ENCODE data around the gene CFAP70. TPM values are rescaled to one million over a fixed set of nuclear protein-coding genes. Genes with fewer than 3 reads are reported as not detected.

CFAP70 gene
- total RNA-seq, 1 experiment from 2014 or later: 2.9 TPM

- Histone ChIP-seq H3K36me3 (ENCODE audit: control insufficient read depth in 1 of 2, insufficient read depth in 2 of 2, low read length in 2 of 2) (peaks cover 24 to 41% of the 10 kb centered on the region in 2 experiments), H3K4me2 (ENCODE audit: low read length) (peak overlapping the region; percentile 84), H2AFZ (ENCODE audit: low read depth, low read length, poor library complexity, severe bottlenecking) (no peak overlapping the region), H3K9ac (ENCODE audit: low read length) (peak overlapping the region; percentile 85), H3K9me3 (ENCODE audit: control insufficient read depth in 1 of 2, insufficient read depth in 1 of 2, low read depth in 1 of 2, low read length in 2 of 2) (no peaks in the 10 kb centered on the region), H3K4me1 (ENCODE audit: control insufficient read depth in 1 of 2, insufficient read depth in 2 of 2, low read length in 2 of 2) (peaks cover 19 to 40% of the 10 kb centered on the region in 2 experiments), H3K9me2 (ENCODE audit: insufficient read depth) (no peaks in the 10 kb centered on the region), H4K20me1 (ENCODE audit: insufficient read depth) (peaks cover 3% of the 10 kb centered on the region; the same call in 1 of the 2 replicates), H3K4me3 (replicated peaks in 1 of 2; ENCODE audit: low read depth in 1 of 2, low read length in 2 of 2) (peak overlapping the region in 1 of 2 experiments; percentile 67; a peak in 3 of 4 replicates), H3K79me2 (ENCODE audit: insufficient read depth, low read length) (peaks cover 87% of the 10 kb centered on the region), H3K27me3 (ENCODE audit: insufficient read depth, low read length) (no peaks in the 10 kb centered on the region), H3K27ac (ENCODE audit: low read depth, low read length) (peak overlapping the region; percentile 92)
- POLR2A ChIA-PET: interaction anchor here (2.0 to 2.6 kb wide), 3 partner anchors 15 to 247 kb away, joined by 5 to 14 read pairs (median 12); partner anchors contain the start of gene PPP3CB
- TF ChIP-seq ZNF274 (IDR thresholded peaks at IDR 0.05; ENCODE audit: low read depth, low read length) (no peak), ZBTB33 (IDR thresholded peaks at IDR 0.05; ENCODE audit: extremely low read depth, insufficient replicate concordance, low read length) (no peak), ELF1 (IDR thresholded peaks at IDR 0.05; ENCODE audit: borderline replicate concordance, low read depth) (no peak), RAD21 (IDR thresholded peaks at IDR 0.05; ENCODE audit: low read depth) (no peak), TCF7L2 (IDR thresholded peaks at IDR 0.05; ENCODE audit: borderline replicate concordance, extremely low read depth, insufficient read depth, insufficient read length) (no peak), MAX (IDR thresholded peaks at IDR 0.05) (no peak), ATF3 (IDR thresholded peaks at IDR 0.05) (no peak), ZFX (IDR thresholded peaks at IDR 0.05) (no peak), SRF (IDR thresholded peaks at IDR 0.05; ENCODE audit: low read depth) (no peak), POLR2AphosphoS5 (IDR thresholded peaks at IDR 0.05; ENCODE audit: low read depth, low read length) (no peak), CBX3 (IDR thresholded peaks at IDR 0.05; ENCODE audit: low read depth) (no peak), CEBPB (IDR thresholded peaks at IDR 0.05; ENCODE audit: low read depth) (no peak), REST (IDR thresholded peaks at IDR 0.05; ENCODE audit: low read depth) (no peak), EGR1 (IDR thresholded peaks at IDR 0.05; ENCODE audit: low read depth) (no peak), YY1 (IDR thresholded peaks at IDR 0.05; ENCODE audit: extremely low read depth, insufficient replicate concordance, low read depth, low read length) (no peak), EZH2 (IDR thresholded peaks at IDR 0.05) (no peak), FOSL1 (IDR thresholded peaks at IDR 0.05; ENCODE audit: low read depth) (no peak), POLR2A (IDR thresholded peaks at IDR 0.05; ENCODE audit: borderline replicate concordance, extremely low read depth, insufficient read depth, insufficient read length) (no peak)
- ATAC-seq (no peak), DNase-seq (ENCODE audit: low read depth, low spot score) (no peak)
- intact Hi-C loops (cut with micrococcal nuclease): loop anchor here (5.0 kb wide), 2 partner anchors 379 to 394 kb away; partner anchors contain the start of gene MYOZ1
- RAD21 ChIA-PET (ENCODE audit: low non-redundant PET in 1 of 2, low total read pairs in 2 of 2, uncharacterized antibody in 2 of 2, unreplicated experiment in 2 of 2): no interaction called here
- CTCF ChIA-PET: interaction anchor here (1.6 kb wide), 1 partner anchor 14 kb away, joined by 4 read pairs; no protein-coding TSS in a partner anchor
- BruUV-seq (replicated peaks): no TSS peak
These were observed 110.4 kb downstream of the CFAP70 start for GRCh38 chr10:73248259-73248724.
